Spinal cord (tissue), 10 donors: Measurements from ENCODE around the gene UTP4. TPM values are rescaled to one million over a fixed set of nuclear protein-coding genes. Genes with fewer than 3 reads are reported as not detected.

Experiments
- DNase-seq, 6 donors: peaks; one replicate each; pipeline versions ENCODE4 v3.0.0 to v3.0.0-alpha.2; 2013 to 2015; ENCODE audit warnings: low spot score in 6 of 6, low read depth in 4 of 6
- H3K27ac ChIP-seq: one replicate; pipeline ENCODE4 v1.5.1; 2013; ENCODE audit warnings: low read depth, low read length, control low read depth
- H3K27me3 ChIP-seq: one replicate; pipeline ENCODE4 v1.6.1; 2013; ENCODE audit warnings: low read length; ENCODE audit not compliant: control insufficient read depth, insufficient read depth
- H3K36me3 ChIP-seq: one replicate; pipeline ENCODE4 v1.6.1; 2013; ENCODE audit warnings: low read length; ENCODE audit not compliant: control insufficient read depth, insufficient read depth
- H3K4me1 ChIP-seq: one replicate; pipeline ENCODE4 v1.6.1; 2013; ENCODE audit warnings: low read length; ENCODE audit not compliant: control insufficient read depth, insufficient read depth
- H3K4me3 ChIP-seq: one replicate; pipeline ENCODE4 v1.5.1; 2013; ENCODE audit warnings: low read depth, low read length, control low read depth
- H3K9me3 ChIP-seq: one replicate; pipeline ENCODE4 v1.6.1; 2013; ENCODE audit warnings: low read length; ENCODE audit not compliant: control insufficient read depth, insufficient read depth
- WGBS: methylation state at CpG from one replicate; pipeline ENCODE4 v1.1.5; 2013; ENCODE audit warnings: missing lambda C conversion rate; ENCODE audit not compliant: insufficient coverage; 5-methylcytosine and 5-hydroxymethylcytosine counted together
- polyA plus RNA-seq, 2 donors: library from polyadenylated mRNA; unstranded; fragments of 120-200 nt; gene quantifications; one replicate each; pipeline ENCODE4 v1.2.1, GENCODE V29; 2013; ENCODE audit not compliant: insufficient read length in 2 of 2
- small RNA-seq: library from RNA; depleted of rRNA; stranded (forward); fragments of <200 nt; gene quantifications from one replicate; pipeline ENCODE3, GENCODE V24; 2014; ENCODE audit warnings: low replicate concordance
- total RNA-seq, 2 donors: library from RNA; depleted of rRNA in 1 of 2; stranded (reverse); fragments of 120-200 nt in 1 of 2; fragments of >200 nt in 1 of 2; gene quantifications; one replicate each; pipeline versions ENCODE4 v1.2.3 to v1.2.4, GENCODE V29; 2013 to 2014
- donor health status: healthy.

UTP4 gene
- total and polyA plus RNA-seq, 4 donors, result 19.1 to 37.7 (median 30.4) TPM

DNA sequence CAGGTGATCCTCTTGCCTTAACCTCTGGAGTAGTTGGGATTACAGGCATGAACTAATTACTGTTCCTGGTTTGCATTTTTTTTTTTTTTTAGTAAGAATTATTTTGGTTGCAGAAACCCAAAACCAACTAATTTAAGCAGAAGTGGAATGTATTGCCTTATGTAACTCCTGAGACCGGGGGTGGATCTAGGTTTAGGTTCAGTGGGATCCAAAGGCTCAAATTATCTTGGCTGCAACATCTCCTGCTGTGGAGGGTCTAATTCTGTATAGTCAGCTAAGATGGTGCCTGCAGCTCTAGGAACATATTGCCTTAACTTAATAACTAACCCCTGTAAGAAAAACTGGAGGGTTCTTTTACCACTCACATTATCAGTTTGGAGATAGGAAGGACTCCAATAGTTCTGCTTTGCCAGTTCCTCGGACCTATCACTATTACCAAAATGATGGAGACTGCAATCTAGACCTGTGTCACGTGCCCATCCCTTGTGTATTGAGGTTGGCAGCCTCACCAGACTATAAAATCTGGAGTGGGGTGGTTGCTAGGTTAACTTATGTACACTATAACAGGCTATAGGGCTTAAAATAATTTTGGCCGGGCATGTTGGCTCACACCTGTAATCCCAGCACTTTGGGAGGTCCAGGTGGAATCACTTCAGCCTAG is 63.0 kb downstream of the UTP4 start:
- no peak overlapping the region for H3K27ac ChIP-seq
- no peaks in the 10 kb centered on the region for H3K4me1 ChIP-seq
- no peaks in the 10 kb centered on the region for H3K9me3 ChIP-seq
- WGBS, result 100% methylated on average over 1 of the region's 4 CpGs
- no peak overlapping the region for H3K4me3 ChIP-seq
- no peaks in the 10 kb centered on the region for H3K27me3 ChIP-seq
- DNase-seq, result no peak
- no peaks in the 10 kb centered on the region for H3K36me3 ChIP-seq

DNA sequence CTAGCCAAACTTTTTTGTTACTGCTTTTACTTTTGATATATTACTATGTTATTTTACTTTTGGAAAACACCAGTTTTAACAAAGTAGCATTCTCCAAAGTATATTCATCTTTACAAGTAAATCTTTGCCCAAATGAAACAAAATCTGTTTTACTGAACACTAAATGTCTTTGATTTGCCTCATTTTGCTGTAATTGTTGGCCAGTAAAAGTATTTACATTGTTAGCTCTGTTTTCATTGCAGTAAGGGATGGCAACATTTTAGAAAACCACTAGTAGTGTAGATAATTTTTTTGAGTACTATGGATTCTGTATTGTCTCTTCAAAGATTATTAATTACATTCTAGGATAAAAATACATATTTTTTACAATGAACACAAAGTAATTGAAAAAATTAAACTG is 65.1 kb downstream of the UTP4 start:
- Histone ChIP-seq H3K27me3 (no peaks in the 10 kb centered on the region), H3K36me3 (no peaks in the 10 kb centered on the region), H3K27ac (no peak overlapping the region), H3K9me3 (no peaks in the 10 kb centered on the region), H3K4me1 (no peaks in the 10 kb centered on the region), H3K4me3 (no peak overlapping the region)
- no peak for DNase-seq

DNA sequence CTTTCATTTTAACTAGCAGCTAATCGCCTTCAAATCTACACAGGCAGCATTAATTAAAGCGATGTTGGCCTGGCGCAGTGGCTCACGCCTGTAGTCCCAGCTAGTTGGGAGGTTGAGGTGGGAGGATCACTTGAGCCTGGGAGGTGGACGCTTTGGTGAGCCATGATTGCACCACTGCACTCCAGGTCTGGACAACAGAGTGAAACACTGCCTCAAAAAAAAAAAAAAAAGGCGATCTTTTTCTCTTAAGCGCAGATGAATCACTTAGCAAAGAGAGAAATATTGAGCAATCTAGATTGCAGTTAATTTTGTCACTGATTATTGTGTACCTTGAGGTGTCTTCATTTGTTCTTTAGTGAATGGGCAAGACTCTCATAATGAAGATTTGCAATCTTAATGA is 66.9 kb downstream of the UTP4 start:
- Histone ChIP-seq H3K27me3 (no peaks in the 10 kb centered on the region), H3K4me1 (peaks cover 4% of the 10 kb centered on the region), H3K9me3 (no peaks in the 10 kb centered on the region), H3K4me3 (no peak overlapping the region), H3K27ac (no peak overlapping the region), H3K36me3 (no peaks in the 10 kb centered on the region)
- no CpG with 5 or more reads among the region's 7 CpGs for WGBS
- DNase-seq, result no peak

DNA sequence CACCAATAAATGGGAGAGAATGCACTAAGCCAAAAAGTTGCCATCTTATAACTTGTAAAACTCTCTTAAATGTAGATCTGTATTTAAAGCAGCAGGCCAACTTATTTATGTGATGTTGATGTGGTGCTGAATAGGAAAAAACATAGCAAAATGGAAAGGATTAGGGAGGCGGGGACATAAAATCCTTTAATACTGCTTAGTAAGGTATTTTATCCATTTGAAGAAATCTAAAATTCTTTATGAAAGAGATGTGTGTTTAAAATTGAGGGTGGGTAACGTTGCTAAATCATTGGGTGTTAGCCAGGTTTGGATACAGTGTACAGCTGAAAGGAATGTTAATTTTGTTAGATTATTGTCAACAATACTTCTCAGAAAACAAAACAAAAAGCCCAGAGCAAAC is 68.8 kb downstream of the UTP4 start:
- Histone ChIP-seq H3K27me3 (no peaks in the 10 kb centered on the region), H3K27ac (no peak overlapping the region), H3K4me1 (peaks cover 4% of the 10 kb centered on the region), H3K4me3 (no peak overlapping the region), H3K36me3 (no peaks in the 10 kb centered on the region), H3K9me3 (no peaks in the 10 kb centered on the region)
- no peak for DNase-seq
- WGBS, result no CpG with 5 or more reads among the region's 2 CpGs

DNA sequence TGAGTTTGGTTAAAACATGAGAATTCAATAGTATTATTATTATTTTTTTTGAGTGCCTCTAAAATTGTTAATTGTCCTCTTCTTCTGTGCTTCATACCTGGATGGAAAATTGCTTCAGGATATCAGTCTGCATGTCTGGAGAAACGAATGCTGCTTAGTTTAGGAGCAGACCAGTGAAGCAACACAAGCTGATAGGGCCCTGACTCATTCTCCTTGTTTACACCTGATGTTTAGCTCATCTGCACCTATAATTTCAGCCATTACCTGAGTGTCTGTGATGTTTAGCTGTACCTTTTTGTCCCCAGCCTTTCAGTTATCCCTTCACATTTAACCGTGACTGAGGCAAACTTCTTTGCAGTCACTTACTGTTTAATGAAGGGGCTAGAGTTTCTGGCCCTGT is 69.3 kb downstream of the UTP4 start:
- Histone ChIP-seq H3K27ac (no peak overlapping the region), H3K36me3 (no peaks in the 10 kb centered on the region), H3K9me3 (no peaks in the 10 kb centered on the region), H3K4me1 (peaks cover 4% of the 10 kb centered on the region), H3K27me3 (no peaks in the 10 kb centered on the region), H3K4me3 (no peak overlapping the region)
- no peak for DNase-seq
- WGBS, result no CpG with 5 or more reads among the region's 2 CpGs

DNA sequence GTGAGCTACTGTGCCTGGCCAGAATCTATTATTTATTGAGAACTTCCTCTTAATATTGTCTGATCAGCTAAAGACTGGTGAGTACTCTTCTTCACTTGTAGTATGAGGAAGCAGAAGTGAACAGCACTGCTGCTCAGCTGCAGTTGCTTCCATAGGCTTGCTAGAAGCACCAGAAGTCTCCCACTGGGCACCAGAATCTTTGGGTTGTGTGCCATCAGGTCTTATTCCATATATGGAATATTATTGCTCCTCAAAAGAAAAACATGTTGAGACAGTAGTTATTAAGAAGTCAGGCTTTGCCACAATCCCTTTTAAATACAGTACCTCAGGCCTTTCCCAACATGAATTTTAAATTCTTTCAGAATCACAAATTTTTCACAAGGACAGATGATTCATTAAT is 71.7 kb downstream of the UTP4 start:
- Histone ChIP-seq H3K9me3 (no peaks in the 10 kb centered on the region), H3K27ac (no peak overlapping the region), H3K27me3 (no peaks in the 10 kb centered on the region), H3K4me1 (peaks cover 4% of the 10 kb centered on the region), H3K4me3 (no peak overlapping the region), H3K36me3 (no peaks in the 10 kb centered on the region)
- DNase-seq, result no peak

DNA sequence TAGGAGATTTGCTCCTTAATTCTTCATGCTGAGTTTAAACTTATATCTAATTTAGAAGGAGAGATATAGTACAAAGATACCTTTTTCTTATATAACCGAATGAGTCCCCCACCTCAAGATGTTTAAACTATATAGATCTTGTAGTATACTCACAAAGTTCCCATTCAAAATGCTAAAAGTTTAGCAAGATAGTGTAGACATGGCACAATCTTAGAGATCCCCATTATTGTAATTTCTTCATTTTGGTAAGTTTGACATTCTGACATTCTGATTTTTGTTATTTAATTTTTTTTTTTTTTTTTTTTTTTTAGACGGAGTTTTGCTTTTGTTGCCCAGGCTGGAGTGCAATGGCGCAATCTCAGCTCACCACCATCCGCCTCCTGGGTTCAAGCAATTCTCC is 77.3 kb downstream of the UTP4 start:
- no peak overlapping the region for H3K4me3 ChIP-seq
- 100% methylated on average over 2 of the region's 4 CpGs for WGBS
- H3K4me1 ChIP-seq, result no peaks in the 10 kb centered on the region
- no peak for DNase-seq
- H3K9me3 ChIP-seq, result no peaks in the 10 kb centered on the region
- no peaks in the 10 kb centered on the region for H3K27me3 ChIP-seq
- H3K36me3 ChIP-seq, result no peaks in the 10 kb centered on the region
- H3K27ac ChIP-seq, result no peak overlapping the region

DNA sequence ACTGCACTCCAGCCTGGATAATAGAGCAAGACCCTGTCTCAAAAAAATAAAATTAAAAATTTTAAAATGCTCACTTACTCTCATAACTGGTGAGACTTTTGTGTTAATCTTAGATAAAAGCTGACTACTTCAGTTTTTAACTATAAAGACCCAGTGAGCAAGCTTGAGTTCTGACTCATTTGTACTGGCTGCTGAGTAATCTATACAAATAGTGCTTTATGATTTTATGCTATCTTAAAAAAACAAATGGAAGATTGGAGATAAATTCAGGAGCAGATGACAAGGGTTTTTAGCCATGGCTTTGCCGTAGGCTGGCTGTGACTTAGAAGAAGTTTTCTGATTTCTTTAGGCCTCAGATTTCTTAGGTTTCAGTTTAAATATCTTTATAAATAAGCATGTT is 85.0 kb downstream of the UTP4 start:
- H3K4me3 ChIP-seq, result no peak overlapping the region
- no peaks in the 10 kb centered on the region for H3K36me3 ChIP-seq
- H3K27me3 ChIP-seq, result no peaks in the 10 kb centered on the region
- no peak overlapping the region for H3K27ac ChIP-seq
- H3K9me3 ChIP-seq, result no peaks in the 10 kb centered on the region
- WGBS, result no CpG with 5 or more reads among the region's 1 CpG
- no peak for DNase-seq
- H3K4me1 ChIP-seq, result no peaks in the 10 kb centered on the region

Small RNAs within 50 kb of the gene (small RNA-seq; reads per million reads assigned to genes)
- gene RF00019 (not detected), gene RNU6-22P (not detected)

Other genes starting within 250 kb of the UTP4 start
- 1 to 10 TPM; 1.4 to 1.7 TPM for gene HAS3, start 27.0 kb upstream of the UTP4 start, total RNA-seq
- gene HAS3, start 27.0 kb upstream of the UTP4 start, polyA plus RNA-seq, result 1 to 10 TPM; 5.8 to 6.6 TPM
- gene CHTF8, start 61 bp upstream of the UTP4 start, total RNA-seq, result 10 to 100 TPM; 44.2 to 46.8 TPM
- gene CHTF8, start 61 bp upstream of the UTP4 start, polyA plus RNA-seq, result 10 to 100 TPM; 71.3 to 75.7 TPM
- 10 to 100 TPM; 20.5 to 20.8 TPM for gene SNTB2, start 54.5 kb downstream of the UTP4 start, total RNA-seq
- 10 to 100 TPM in 1 of 2 donors, 1 to 10 TPM in 1; 6.6 to 10.7 TPM for gene SNTB2, start 54.5 kb downstream of the UTP4 start, polyA plus RNA-seq
- gene VPS4A, start 178.7 kb downstream of the UTP4 start, total RNA-seq, result 10 to 100 TPM; 23.3 to 30.4 TPM
- gene VPS4A, start 178.7 kb downstream of the UTP4 start, polyA plus RNA-seq, result 10 to 100 TPM; 60.8 to 76.2 TPM
- 1 to 10 TPM; 4.1 to 9.4 TPM for gene PDF, start 197.9 kb downstream of the UTP4 start, total RNA-seq
- gene PDF, start 197.9 kb downstream of the UTP4 start, polyA plus RNA-seq, result 1 to 10 TPM; 6.5 to 8.0 TPM
- gene COG8, start 206.9 kb downstream of the UTP4 start, total RNA-seq, result 10 to 100 TPM; 34.0 to 40.2 TPM
- gene COG8, start 206.9 kb downstream of the UTP4 start, polyA plus RNA-seq, result 10 to 100 TPM; 31.5 to 41.6 TPM
- 10 to 100 TPM; 15.5 to 16.6 TPM for gene NIP7, start 207.1 kb downstream of the UTP4 start, total RNA-seq
- gene NIP7, start 207.1 kb downstream of the UTP4 start, polyA plus RNA-seq, result 10 to 100 TPM; 16.6 to 19.1 TPM
- gene TMED6, start 219.1 kb downstream of the UTP4 start, total RNA-seq, result under 1 TPM in 1 of 2 donors, not detected in 1; 0.33 TPM
- gene TMED6, start 219.1 kb downstream of the UTP4 start, polyA plus RNA-seq, result 1 to 10 TPM; 2.3 to 2.4 TPM